Body of pancreas (tissue), 4 donors: ENCODE results near the gene NUP88. TPM values are rescaled to one million over a fixed set of nuclear protein-coding genes. Genes with fewer than 3 reads are reported as not detected.
A peak's percentile ranks its signal among the peaks of the same experiment; 100 is the strongest.

Source experiments
- ATAC-seq: fragments of 150-250 bp; one replicate; pipeline ENCODE4 v1.9.1; 2016
- DNase-seq, 4 donors: peaks; one replicate each; pipeline ENCODE4 v3.0.0-alpha.2; 2019
- H3K27ac ChIP-seq, 4 donors: fragments of 200-600 bp; sonication (generic); 1 replicate in 3 of 4; 2 replicates in 1 of 4; pipeline versions ENCODE4 v1.5.1 to v1.6.1; 2016 to 2019; ENCODE audit warnings: mild to moderate bottlenecking in 1 of 4, mixed read lengths in 1 of 4, moderate library complexity in 1 of 4
- H3K27me3 ChIP-seq, 2 donors: fragments of 200-600 bp; sonication (generic); one replicate each; pipeline ENCODE4 v1.6.0; 2016; ENCODE audit warnings: mild to moderate bottlenecking in 1 of 2
- H3K36me3 ChIP-seq, 2 donors: fragments of 200-600 bp; sonication (generic); replicated peaks in 1 of 2; 2 replicates each; pipeline ENCODE4 v1.5.1; 2016; ENCODE audit warnings: low read depth in 2 of 2; ENCODE audit not compliant: insufficient read depth in 1 of 2
- H3K4me1 ChIP-seq: fragments of 200-600 bp; sonication (generic); one replicate; pipeline ENCODE4 v1.6.0; 2016
- H3K4me3 ChIP-seq, 2 donors: fragments of 200-600 bp; sonication (generic); 1 replicate in 1 of 2; 2 replicates in 1 of 2; pipeline ENCODE4 v1.5.1; 2016 to 2019
- H3K9me3 ChIP-seq, 3 donors: fragments of 200-600 bp; sonication (generic); 1 replicate in 2 of 3; 2 replicates in 1 of 3; pipeline ENCODE4 v1.5.1; 2016
- CTCF ChIP-seq, 7 experiments: fragments of 450-650 bp in 4 of 7; fragments of 200-600 bp in 3 of 7; sonication (generic) in 3 of 7; IDR thresholded peaks; one replicate each; pipeline ENCODE4 v1.5.1; 2016 to 2019; ENCODE audit warnings: antibody characterized with exemption in 7 of 7
- POLR2A ChIP-seq, 3 donors: fragments of 450-650 bp; IDR thresholded peaks; one replicate each; pipeline ENCODE4 v1.6.1; 2016; ENCODE audit warnings: antibody characterized with exemption in 3 of 3, mild to moderate bottlenecking in 2 of 3
- WGBS, 2 donors: methylation state at CpG; one replicate each; pipeline ENCODE4 v1.1.5; 2017; 5-methylcytosine and 5-hydroxymethylcytosine counted together
- intact Hi-C: fragments of 100-400 bp; cut with DNase I; formaldehyde crosslinking; loops from one replicate; pipeline ENCODE4 v1.15.1; 2023
- total RNA-seq, 2 donors: library from RNA; depleted of rRNA; stranded (reverse); fragments of >200 nt; gene quantifications; one replicate each; pipeline ENCODE4 v1.1.0, GENCODE V29; 2016

Gene NUP88
- 10 to 100 TPM; 35.9 to 54.5 TPM for total RNA-seq

DNA sequence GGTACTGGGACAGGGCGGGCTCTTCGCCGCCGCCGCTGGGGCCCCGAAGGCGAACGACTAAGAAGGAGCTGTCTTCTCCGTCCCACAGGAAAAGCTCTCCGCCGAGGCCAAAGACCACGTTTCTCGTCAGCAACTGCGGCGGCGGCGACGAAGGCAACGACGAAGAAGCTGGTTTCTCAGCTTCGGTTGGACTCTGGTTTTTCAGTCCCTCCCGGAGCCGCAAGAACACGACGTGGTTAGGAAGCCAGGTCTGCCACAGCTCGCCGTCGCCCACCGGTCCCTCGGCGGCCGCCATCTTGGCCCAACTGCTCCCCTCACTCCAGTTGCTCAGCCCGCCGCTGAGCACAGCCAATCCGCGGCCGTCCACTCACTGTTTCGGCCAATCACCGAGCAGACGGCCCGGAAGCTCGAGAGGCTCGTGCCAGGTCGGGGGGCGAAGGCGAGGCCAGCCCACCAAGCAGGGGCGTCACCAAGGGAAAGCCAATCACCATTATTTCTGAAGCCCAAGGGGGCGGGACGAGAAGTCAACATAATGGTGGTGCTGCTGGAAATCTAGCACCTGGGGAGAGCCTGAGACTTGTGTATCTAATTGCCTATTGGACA lies at the start of gene NUP88:
Gene NUP88, minus strand, starts transcription at position 307 of the 603 bp plus-strand sequence. Its CDS starts 12 bp downstream, at position 295.
- intact Hi-C loops = no loop called here
- DNase-seq (peak; percentile 92 to 97 (median 94)), ATAC-seq (peak; percentile 97)
- TF ChIP-seq CTCF (IDR thresholded peaks at IDR 0.05) = no peak
- peak; percentile 74 to 92 (median 88) for TF ChIP-seq POLR2A (IDR thresholded peaks at IDR 0.05)
- Histone ChIP-seq H3K27ac (peak within 1 kb of the TSS; percentile 83 to 93 (median 91)), H3K27me3 (no peaks in the 10 kb centered on the region), H3K4me1 (peaks cover 30% of the 10 kb centered on the region), H3K4me3 (peak within 1 kb of the TSS; percentile 40 to 71), H3K36me3 (peaks cover 4 to 13% of the 10 kb centered on the region in 2 donors), H3K9me3 (no peaks in the 10 kb centered on the region)
- 0% methylated on average over 21 to 49 of the region's 49 CpGs for WGBS, 2 donors

- Histone ChIP-seq H3K4me1 (peaks cover 24% of the 10 kb centered on the region), H3K36me3 (peaks cover 0 to 2% of the 10 kb centered on the region in 2 donors), H3K27ac (peak overlapping the region in 3 of 4 donors; percentile 43 to 84 (median 77)), H3K9me3 (no peaks in the 10 kb centered on the region), H3K27me3 (no peaks in the 10 kb centered on the region), H3K4me3 (peak overlapping the region; percentile 57 to 99)
- TF ChIP-seq CTCF (IDR thresholded peaks at IDR 0.05) (no peak), POLR2A (IDR thresholded peaks at IDR 0.05) (no peak)
- no peak for ATAC-seq
- no peak for DNase-seq
- 1% methylated on average over 17 of the region's 17 CpGs for WGBS, 2 donors
- intact Hi-C loops = no loop called here
Measured at GRCh38 chr17:5468075-5468473, 48.6 kb upstream of the NUP88 start.

DNA sequence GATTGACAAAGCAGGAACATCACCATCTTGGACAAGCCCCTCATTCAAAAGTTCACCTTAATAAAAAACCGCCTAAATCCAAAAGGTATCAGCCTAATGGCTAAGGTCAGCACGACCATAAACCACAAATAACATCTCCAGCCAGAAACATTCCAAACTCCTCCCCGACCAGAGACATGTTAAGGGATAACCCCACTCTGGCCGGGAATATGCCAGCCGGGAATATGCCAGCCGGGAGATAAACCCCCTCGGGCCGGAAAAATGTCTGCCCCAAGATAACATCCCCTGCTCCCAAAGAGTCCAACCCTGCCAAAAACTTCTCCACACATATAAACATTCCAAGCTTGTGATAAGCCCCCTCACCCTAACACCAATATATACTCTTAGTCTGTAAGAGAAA lies 48.0 kb upstream of the NUP88 start:
- TF ChIP-seq CTCF (IDR thresholded peaks at IDR 0.05) (no peak), POLR2A (IDR thresholded peaks at IDR 0.05) (no peak)
- Histone ChIP-seq H3K36me3 (no peaks in the 10 kb centered on the region), H3K4me1 (peaks cover 24% of the 10 kb centered on the region), H3K4me3 (no peak overlapping the region), H3K9me3 (no peaks in the 10 kb centered on the region), H3K27ac (no peak overlapping the region), H3K27me3 (no peaks in the 10 kb centered on the region)
- ATAC-seq (no peak), DNase-seq (no peak)
- intact Hi-C loops = no loop called here
- 2 to 4% methylated on average over 8 of the region's 8 CpGs for WGBS, 2 donors

GRCh38 chr17:5466295-5466694 lies 46.8 kb upstream of the NUP88 start:
- WGBS, 2 donors = 75 to 82% methylated on average over 4 of the region's 4 CpGs
- H3K9me3 ChIP-seq = no peaks in the 10 kb centered on the region
- H3K36me3 ChIP-seq = peaks cover 0 to 2% of the 10 kb centered on the region in 2 donors
- H3K27me3 ChIP-seq = no peaks in the 10 kb centered on the region
- H3K4me1 ChIP-seq = peaks cover 24% of the 10 kb centered on the region
- H3K4me3 ChIP-seq = no peak overlapping the region
- intact Hi-C loops = no loop called here
- TF ChIP-seq POLR2A (IDR thresholded peaks at IDR 0.05) (no peak), CTCF (IDR thresholded peaks at IDR 0.05) (no peak)
- ATAC-seq (no peak), DNase-seq (no peak)
- no peak overlapping the region for H3K27ac ChIP-seq
